ENCODE data around the gene HSPA12B.

The HSPA12B gene

GRCh38 chr20:3694864-3695263, 37.6 kb upstream of the HSPA12B start:
- Histone ChIP-seq H3K9ac (ENCODE audit: low read depth, low read length) (no peak overlapping the region), H3K9me3 (ENCODE audit: insufficient read depth, low read depth, low read length) (no peaks in the 10 kb centered on the region), H3K4me3 (ENCODE audit: low read length) (no peak overlapping the region), H3K27ac (ENCODE audit: low read depth, low read length) (no peak overlapping the region), H3K27me3 (ENCODE audit: insufficient read depth, low read length) (no peaks in the 10 kb centered on the region; the same call in 1 of the 2 replicates), H3K36me3 (ENCODE audit: insufficient read depth, low read length) (no peaks in the 10 kb centered on the region), H3K4me1 (ENCODE audit: insufficient read depth, low read length) (no peaks in the 10 kb centered on the region)
- WGBS, result 94% methylated on average over 5 of the region's 5 CpGs

DNA sequence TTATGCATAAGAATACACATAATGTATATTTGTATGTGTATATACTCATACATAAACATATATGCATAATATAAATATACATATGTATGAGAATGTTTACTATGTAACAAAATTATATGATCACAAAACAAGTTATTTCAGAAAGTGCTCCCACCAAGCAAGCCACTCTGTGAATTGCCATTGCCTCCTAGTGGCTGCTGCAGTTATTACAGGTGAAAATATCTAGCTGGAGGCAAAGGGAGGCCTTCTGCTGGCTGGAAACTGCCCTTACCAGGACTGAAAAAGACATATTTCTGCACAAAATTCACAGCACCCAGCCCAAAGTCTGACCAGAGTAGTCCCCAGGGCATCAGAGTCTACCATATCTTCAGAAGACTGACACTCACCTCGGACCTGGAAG, 36.3 kb upstream of the HSPA12B start:
- Histone ChIP-seq H3K4me3 (ENCODE audit: low read length) (no peak overlapping the region), H3K27ac (ENCODE audit: low read depth, low read length) (no peak overlapping the region), H3K27me3 (ENCODE audit: insufficient read depth, low read length) (no peaks in the 10 kb centered on the region; the same call in 1 of the 2 replicates), H3K9me3 (ENCODE audit: insufficient read depth, low read depth, low read length) (no peaks in the 10 kb centered on the region), H3K9ac (ENCODE audit: low read depth, low read length) (no peak overlapping the region), H3K4me1 (ENCODE audit: insufficient read depth, low read length) (no peaks in the 10 kb centered on the region), H3K36me3 (ENCODE audit: insufficient read depth, low read length) (no peaks in the 10 kb centered on the region)
- 95% methylated on average over 1 of the region's 1 CpG for WGBS

DNA sequence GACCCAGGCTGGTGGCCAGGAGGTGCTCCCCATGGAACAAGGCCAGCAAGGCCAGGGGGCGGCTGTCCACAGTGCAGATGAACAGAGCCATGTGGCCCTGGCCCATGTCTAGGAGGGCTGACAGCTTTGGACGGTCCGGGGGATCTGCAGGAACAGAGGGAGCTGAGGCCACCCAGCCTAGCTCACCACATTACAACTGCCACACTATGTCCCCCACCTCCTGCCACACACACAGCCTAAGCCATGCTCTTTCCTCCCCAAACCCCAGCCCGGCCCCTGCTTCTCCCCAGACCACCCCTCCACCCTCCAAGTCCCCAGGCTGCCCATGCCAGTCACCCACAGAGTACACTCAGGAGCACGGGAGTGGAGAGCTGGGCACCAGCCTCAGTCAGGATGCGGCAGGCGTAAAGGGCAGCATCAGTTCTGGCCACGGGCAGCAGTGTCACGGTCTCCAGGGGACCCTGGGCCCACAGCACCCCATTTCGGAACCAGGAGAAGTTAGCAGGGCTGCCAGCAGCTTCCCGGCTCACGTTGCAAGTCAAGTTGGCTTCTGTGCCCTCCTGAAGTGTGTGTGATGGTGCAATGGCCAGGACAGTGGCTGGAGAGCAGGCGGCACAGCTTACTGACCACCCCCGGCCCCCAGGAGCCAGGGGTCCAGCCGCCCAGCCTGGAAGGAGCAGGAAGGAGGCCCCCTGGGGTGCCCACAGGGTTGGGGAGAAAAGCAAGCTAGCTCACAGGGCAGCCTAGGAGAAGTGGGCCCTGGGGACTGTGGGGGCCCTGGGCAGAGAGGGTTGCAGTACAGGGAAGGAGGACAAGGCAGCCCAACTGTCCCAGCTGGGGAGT, 35.5 kb upstream of the HSPA12B start:
- Histone ChIP-seq H3K4me1 (ENCODE audit: insufficient read depth, low read length) (no peaks in the 10 kb centered on the region), H3K4me3 (ENCODE audit: low read length) (no peak overlapping the region), H3K9ac (ENCODE audit: low read depth, low read length) (no peak overlapping the region), H3K36me3 (ENCODE audit: insufficient read depth, low read length) (no peaks in the 10 kb centered on the region), H3K27me3 (ENCODE audit: insufficient read depth, low read length) (no peaks in the 10 kb centered on the region; the same call in 1 of the 2 replicates), H3K27ac (ENCODE audit: low read depth, low read length) (no peak overlapping the region), H3K9me3 (ENCODE audit: insufficient read depth, low read depth, low read length) (no peaks in the 10 kb centered on the region)
- 91% methylated on average over 15 of the region's 15 CpGs for WGBS

- Histone ChIP-seq H3K27me3 (ENCODE audit: insufficient read depth, low read length) (no peaks in the 10 kb centered on the region), H3K36me3 (ENCODE audit: insufficient read depth, low read length) (no peaks in the 10 kb centered on the region), H3K9ac (ENCODE audit: low read depth, low read length) (no peak overlapping the region), H3K4me3 (ENCODE audit: low read length) (no peak overlapping the region), H3K4me1 (ENCODE audit: insufficient read depth, low read length) (no peaks in the 10 kb centered on the region), H3K9me3 (ENCODE audit: insufficient read depth, low read depth, low read length) (no peaks in the 10 kb centered on the region), H3K27ac (ENCODE audit: low read depth, low read length) (no peak overlapping the region)
- 89% methylated on average over 18 of the region's 18 CpGs for WGBS
Observed at GRCh38 chr20:3697588-3698305, 34.7 kb upstream of the HSPA12B start.

DNA sequence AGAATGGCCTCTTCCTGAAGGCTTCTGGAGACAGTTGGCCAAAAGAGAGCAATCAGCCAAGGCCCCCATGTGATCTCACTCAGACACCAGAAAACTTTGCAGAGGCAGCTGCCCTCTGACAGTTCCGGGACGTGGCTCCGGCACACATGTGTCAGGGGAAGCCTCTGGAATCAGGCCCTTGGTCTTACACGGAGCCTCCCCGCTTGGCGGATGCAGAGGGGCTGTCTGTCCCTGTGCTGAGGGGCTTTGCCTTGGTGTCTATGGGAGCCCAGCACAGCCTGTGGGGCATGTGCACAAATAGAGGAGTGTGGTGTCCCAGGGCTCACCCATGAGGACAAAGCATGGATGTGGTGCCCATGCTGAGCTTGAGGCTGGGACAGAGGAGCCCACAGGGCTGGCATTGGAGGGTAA, 33.9 kb upstream of the HSPA12B start:
- Histone ChIP-seq H3K36me3 (ENCODE audit: insufficient read depth, low read length) (no peaks in the 10 kb centered on the region), H3K4me3 (ENCODE audit: low read length) (no peak overlapping the region), H3K9ac (ENCODE audit: low read depth, low read length) (no peak overlapping the region), H3K27ac (ENCODE audit: low read depth, low read length) (no peak overlapping the region), H3K9me3 (ENCODE audit: insufficient read depth, low read depth, low read length) (no peaks in the 10 kb centered on the region), H3K4me1 (ENCODE audit: insufficient read depth, low read length) (no peaks in the 10 kb centered on the region), H3K27me3 (ENCODE audit: insufficient read depth, low read length) (no peaks in the 10 kb centered on the region)
- 95% methylated on average over 6 of the region's 6 CpGs for WGBS

DNA sequence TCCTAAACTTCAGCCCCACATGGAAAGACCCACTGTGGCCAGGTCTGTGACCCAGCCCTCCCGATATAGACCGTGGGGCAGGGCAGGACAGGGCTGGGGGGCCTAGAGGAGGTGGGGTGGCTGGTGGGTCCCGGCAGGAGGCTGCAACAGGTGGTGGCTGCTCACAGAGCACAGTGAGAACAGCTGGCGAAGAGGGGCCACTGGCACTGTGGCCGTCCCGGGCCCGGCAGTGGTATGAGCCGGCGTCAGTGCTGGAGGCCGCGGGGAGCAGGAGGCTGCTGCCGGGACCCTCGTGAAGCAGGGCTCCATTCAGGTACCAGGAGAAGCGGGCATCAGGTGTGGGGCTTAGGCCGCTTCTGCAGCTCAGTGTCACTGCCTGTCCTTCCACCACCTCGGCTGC, 33.4 kb upstream of the HSPA12B start:
- Histone ChIP-seq H3K4me1 (ENCODE audit: insufficient read depth, low read length) (no peaks in the 10 kb centered on the region), H3K4me3 (ENCODE audit: low read length) (no peak overlapping the region), H3K27ac (ENCODE audit: low read depth, low read length) (no peak overlapping the region), H3K9ac (ENCODE audit: low read depth, low read length) (no peak overlapping the region), H3K9me3 (ENCODE audit: insufficient read depth, low read depth, low read length) (no peaks in the 10 kb centered on the region), H3K36me3 (ENCODE audit: insufficient read depth, low read length) (no peaks in the 10 kb centered on the region), H3K27me3 (ENCODE audit: insufficient read depth, low read length) (no peaks in the 10 kb centered on the region)
- 86% methylated on average over 16 of the region's 16 CpGs for WGBS

- Histone ChIP-seq H3K4me1 (ENCODE audit: insufficient read depth, low read length) (no peaks in the 10 kb centered on the region), H3K4me3 (ENCODE audit: low read length) (no peak overlapping the region), H3K36me3 (ENCODE audit: insufficient read depth, low read length) (no peaks in the 10 kb centered on the region), H3K27me3 (ENCODE audit: insufficient read depth, low read length) (no peaks in the 10 kb centered on the region), H3K27ac (ENCODE audit: low read depth, low read length) (no peak overlapping the region), H3K9me3 (ENCODE audit: insufficient read depth, low read depth, low read length) (no peaks in the 10 kb centered on the region), H3K9ac (ENCODE audit: low read depth, low read length) (no peak overlapping the region)
- WGBS, result 89% methylated on average over 13 of the region's 13 CpGs
Observed at GRCh38 chr20:3701061-3701998, 31.2 kb upstream of the HSPA12B start.

- no peaks in the 10 kb centered on the region for H3K4me1 ChIP-seq (ENCODE audit: insufficient read depth, low read length)
- no peaks in the 10 kb centered on the region for H3K36me3 ChIP-seq (ENCODE audit: insufficient read depth, low read length)
- no peak overlapping the region for H3K27ac ChIP-seq (ENCODE audit: low read depth, low read length)
- no peaks in the 10 kb centered on the region for H3K27me3 ChIP-seq (ENCODE audit: insufficient read depth, low read length)
- WGBS, result 91% methylated on average over 9 of the region's 11 CpGs
- H3K9ac ChIP-seq (ENCODE audit: low read depth, low read length), result no peak overlapping the region
- no peak overlapping the region for H3K4me3 ChIP-seq (ENCODE audit: low read length)
- H3K9me3 ChIP-seq (ENCODE audit: insufficient read depth, low read depth, low read length), result no peaks in the 10 kb centered on the region
Observed at GRCh38 chr20:3702611-3703391, 29.7 kb upstream of the HSPA12B start.

DNA sequence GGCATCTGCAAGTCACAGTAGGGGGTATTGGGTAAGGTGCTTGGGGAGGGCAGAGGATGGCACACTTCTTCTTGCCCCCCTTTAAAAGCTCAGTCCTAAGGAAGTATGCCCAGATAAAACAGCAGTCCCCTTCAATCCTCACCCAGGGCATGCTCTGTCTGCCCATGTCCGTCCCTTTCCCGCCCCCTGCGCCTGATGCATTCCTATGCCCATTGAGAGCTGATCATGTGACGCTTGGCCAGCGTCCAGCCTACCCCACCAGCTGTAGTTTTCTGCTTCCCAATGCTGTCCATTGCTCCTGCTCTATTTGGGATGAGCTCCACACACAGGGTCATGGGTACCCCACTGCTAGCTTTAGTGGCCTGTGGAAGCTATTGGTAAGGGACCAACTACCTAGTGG, 28.4 kb upstream of the HSPA12B start:
- no peaks in the 10 kb centered on the region for H3K4me1 ChIP-seq (ENCODE audit: insufficient read depth, low read length)
- H3K27me3 ChIP-seq (ENCODE audit: insufficient read depth, low read length), result no peaks in the 10 kb centered on the region
- H3K9me3 ChIP-seq (ENCODE audit: insufficient read depth, low read depth, low read length), result no peaks in the 10 kb centered on the region
- H3K4me3 ChIP-seq (ENCODE audit: low read length), result no peak overlapping the region
- WGBS, result 88% methylated on average over 5 of the region's 5 CpGs
- H3K27ac ChIP-seq (ENCODE audit: low read depth, low read length), result no peak overlapping the region
- H3K9ac ChIP-seq (ENCODE audit: low read depth, low read length), result no peak overlapping the region
- H3K36me3 ChIP-seq (ENCODE audit: insufficient read depth, low read length), result no peaks in the 10 kb centered on the region

DNA sequence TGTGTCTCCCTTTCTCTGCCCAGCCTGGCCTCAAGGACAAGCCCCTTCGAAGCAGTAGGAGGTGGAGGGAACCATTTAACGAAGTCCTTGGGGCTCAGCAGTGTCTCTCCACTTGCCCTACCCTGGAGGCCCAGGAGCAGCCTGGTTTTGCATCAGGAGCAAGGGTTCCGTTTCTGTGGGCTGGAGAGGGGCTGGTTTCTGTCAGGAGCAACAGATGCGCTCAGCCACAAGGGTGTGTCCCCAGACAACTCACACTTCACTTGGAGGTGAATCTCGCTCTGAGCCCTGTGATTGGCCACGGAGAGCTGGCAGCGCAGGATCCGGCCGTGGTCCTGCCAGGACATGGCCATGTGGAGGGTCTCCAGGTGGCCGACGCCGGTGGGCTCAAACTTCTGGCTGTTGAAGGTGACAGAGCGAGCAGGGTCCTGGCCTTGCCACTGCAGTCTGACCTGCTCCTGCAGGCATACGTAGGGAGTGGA, 27.0 kb upstream of the HSPA12B start:
- Histone ChIP-seq H3K9ac (ENCODE audit: low read depth, low read length) (no peak overlapping the region), H3K4me1 (ENCODE audit: insufficient read depth, low read length) (no peaks in the 10 kb centered on the region), H3K27ac (ENCODE audit: low read depth, low read length) (no peak overlapping the region), H3K27me3 (ENCODE audit: insufficient read depth, low read length) (no peaks in the 10 kb centered on the region), H3K36me3 (ENCODE audit: insufficient read depth, low read length) (no peaks in the 10 kb centered on the region), H3K9me3 (ENCODE audit: insufficient read depth, low read depth, low read length) (no peaks in the 10 kb centered on the region), H3K4me3 (ENCODE audit: low read length) (no peak overlapping the region)
- WGBS, result 80% methylated on average over 14 of the region's 14 CpGs

Data from HUES64 (cell line).